CD4-positive, alpha-beta T cell treated with Interleukin-6 for 4 hours (primary cell): ENCODE data around the gene USP26.
"Not testable (repeated sequence)": the region's sequence is repeated elsewhere in the genome, so short reads cannot be mapped to it uniquely, and the experiment has no call there.

Experiments
- DNase-seq: peaks from one replicate; pipeline ENCODE4 v3.0.0-alpha.2; 2020; ENCODE audit warnings: mixed read lengths

Gene USP26, protein sequence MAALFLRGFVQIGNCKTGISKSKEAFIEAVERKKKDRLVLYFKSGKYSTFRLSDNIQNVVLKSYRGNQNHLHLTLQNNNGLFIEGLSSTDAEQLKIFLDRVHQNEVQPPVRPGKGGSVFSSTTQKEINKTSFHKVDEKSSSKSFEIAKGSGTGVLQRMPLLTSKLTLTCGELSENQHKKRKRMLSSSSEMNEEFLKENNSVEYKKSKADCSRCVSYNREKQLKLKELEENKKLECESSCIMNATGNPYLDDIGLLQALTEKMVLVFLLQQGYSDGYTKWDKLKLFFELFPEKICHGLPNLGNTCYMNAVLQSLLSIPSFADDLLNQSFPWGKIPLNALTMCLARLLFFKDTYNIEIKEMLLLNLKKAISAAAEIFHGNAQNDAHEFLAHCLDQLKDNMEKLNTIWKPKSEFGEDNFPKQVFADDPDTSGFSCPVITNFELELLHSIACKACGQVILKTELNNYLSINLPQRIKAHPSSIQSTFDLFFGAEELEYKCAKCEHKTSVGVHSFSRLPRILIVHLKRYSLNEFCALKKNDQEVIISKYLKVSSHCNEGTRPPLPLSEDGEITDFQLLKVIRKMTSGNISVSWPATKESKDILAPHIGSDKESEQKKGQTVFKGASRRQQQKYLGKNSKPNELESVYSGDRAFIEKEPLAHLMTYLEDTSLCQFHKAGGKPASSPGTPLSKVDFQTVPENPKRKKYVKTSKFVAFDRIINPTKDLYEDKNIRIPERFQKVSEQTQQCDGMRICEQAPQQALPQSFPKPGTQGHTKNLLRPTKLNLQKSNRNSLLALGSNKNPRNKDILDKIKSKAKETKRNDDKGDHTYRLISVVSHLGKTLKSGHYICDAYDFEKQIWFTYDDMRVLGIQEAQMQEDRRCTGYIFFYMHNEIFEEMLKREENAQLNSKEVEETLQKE

GRCh38 chrX:133097031-133097430 is at the start of gene USP26:
TSS of gene USP26 (minus strand) at chrX:133097109. CDS start at chrX:133028220, 68,889 bp downstream.
- DNase-seq: no peak

DNA sequence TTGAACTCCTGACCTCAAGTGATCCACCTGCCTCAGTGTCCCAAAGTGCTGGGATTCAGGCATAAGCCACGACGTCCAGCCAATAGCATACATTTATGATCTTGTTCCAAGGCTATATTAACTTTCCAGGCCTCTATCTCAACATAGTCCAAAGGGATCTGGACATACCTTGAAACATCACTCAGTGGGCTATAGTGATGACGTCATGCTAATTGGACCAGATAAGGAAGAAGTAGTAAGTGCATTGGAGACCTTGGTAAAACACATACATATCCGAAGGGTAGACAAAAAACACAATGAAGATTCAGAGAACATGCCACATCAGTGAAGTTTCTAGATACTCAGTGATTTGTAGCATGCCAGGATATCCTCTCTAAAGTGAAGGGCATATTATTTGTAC is 37.4 kb upstream of the USP26 start:
- DNase-seq: no peak

- DNase-seq: no peak
These were observed 23.5 kb upstream of the USP26 start for GRCh38 chrX:133120406-133120805.

GRCh38 chrX:133094098-133094731 is 2.7 kb downstream of the USP26 start:
- DNase-seq: no peak

- DNase-seq: no peak
These were observed 6.6 kb downstream of the USP26 start for GRCh38 chrX:133090236-133090809.

GRCh38 chrX:133089411-133089810 is 7.5 kb downstream of the USP26 start:
- no peak for DNase-seq

DNA sequence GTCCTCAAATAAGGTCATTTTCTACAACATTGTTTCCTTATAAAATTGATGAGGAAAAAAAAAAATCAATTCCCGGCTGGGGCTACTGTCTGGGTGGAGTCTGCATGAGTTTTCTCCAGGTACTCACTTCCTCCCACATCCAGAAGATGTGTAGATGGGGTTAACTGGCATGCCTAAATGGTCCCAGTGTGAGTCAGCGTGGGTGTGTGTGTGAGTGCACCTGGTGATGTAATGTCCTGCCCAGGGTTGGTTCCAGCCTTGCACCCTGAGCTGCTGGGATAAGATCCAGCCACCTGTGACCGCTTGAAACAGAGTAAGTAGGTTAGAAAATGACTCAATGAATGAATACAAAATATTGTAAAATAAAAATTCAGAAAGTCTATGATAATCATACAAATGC is 11.1 kb downstream of the USP26 start:
- DNase-seq: no peak

DNA sequence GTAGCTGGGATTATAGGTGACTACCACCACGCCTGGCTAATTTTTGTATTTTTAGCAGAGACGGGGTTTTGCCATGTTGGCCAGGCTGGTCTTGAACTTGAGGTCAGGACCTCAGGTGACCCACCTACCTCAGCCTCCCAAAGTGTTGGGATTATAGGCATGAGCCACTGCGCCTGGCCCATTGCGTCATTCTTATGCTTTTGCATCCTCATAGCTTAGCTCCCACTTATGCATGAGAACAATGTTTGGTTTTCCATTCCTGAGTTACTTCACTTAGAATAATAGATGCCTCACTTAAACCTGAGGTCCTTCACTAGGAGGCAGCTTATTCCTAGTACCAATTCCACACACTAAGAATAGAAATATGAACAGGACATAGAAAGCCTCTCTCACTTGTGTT is 11.9 kb downstream of the USP26 start:
- DNase-seq: not testable (repeated sequence)

DNA sequence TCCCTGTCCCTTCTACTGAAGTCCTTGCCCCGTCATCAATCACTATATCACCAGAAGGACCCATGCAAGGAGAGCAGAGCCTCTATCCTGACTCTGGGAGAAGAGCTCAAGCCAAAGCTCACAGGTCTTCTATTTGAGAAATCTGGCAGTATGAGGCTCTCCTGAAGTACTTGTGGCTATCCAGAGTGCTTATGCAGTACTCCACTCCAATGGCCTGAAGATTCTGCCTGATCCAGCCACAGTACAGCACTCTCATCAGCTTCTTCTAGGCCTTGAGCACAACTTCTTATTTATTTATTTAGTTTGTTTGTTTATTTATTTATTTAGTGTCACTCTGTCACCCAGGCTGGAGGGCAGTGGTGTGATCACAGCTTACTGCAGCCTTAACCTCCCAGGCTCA is 13.0 kb downstream of the USP26 start:
- no peak for DNase-seq

DNA sequence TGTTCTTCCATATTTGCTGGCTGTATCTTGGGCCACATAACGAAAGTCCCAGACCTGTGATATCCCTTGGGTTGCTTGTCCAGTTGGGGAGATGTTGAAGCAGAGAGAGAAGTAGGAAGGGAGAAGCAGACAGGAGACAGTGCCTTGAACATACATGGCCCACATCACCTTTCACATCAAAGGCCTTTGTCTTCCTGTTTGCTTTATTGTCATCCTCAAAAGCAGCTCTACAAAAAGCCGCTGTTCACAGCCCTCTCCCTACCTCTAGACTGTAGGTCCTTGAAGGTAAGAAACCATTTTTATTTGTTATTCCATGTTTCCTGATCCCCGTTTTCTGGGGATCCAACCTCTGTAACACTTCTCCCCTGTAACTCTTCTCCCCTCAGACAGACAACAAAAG is 14.9 kb downstream of the USP26 start:
- DNase-seq: no peak

DNA sequence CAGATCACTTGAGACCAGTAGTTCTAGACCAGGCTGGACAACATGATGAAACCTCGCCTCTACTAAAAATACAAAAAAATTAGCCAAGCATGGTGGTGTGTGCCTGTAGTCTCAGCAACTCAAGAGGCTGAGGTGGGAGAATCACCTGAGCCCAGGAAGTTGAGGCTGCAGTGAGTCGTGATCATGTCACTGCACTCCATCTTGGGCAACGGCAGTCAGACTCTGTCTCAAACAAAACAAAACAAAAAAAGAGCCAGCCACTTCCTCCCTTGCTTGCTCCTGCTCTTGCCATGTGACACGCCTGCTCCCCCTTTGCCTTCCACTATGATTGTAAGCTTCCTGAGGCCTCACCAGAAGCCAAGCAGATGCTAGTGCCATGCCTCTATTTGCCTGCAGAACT is 19.1 kb downstream of the USP26 start:
- DNase-seq: not testable (repeated sequence)

- no peak for DNase-seq
These were observed 24.3 kb downstream of the USP26 start for GRCh38 chrX:133072566-133072965.

DNA sequence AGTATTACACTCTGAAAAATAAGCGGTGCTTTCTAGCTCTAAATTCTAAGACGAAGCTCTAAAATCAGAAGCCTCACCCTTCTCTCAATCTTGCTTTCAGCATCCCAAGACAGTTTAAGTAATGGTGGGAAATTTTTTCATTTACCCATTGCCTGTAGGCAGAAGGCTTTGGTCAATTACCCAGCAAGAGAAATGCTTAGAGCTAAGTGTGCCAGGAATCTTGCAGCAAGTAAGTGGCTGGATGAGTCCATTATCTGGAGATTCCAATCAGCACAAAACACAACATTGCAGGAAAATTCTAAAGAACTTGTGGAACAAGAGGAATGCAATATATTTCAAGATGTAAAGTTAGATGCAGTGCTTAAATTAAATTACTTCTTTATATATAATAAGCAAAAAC is 28.4 kb downstream of the USP26 start:
- no peak for DNase-seq

DNA sequence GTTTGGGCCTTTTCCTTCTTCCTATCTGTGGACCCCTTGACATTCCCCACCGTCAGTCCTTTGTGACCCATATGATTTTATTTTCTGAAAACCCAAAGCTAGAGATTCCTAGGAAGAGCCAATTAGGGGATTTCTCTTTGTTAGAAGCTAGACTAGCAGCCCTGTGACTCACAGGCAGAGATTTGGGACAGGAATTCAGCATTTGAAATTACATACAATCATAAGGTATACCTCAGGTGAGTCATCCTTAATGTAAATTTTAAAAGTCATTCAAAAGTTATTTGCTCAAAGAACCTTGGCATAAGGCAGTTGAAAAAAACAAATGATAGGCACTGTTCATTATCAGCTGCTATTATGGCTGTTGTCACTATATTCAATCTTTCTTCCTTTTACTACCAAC is 40.6 kb downstream of the USP26 start:
- no peak for DNase-seq

GRCh38 chrX:133054761-133055405 is 42.0 kb downstream of the USP26 start:
- no peak for DNase-seq

- DNase-seq: no peak
These were observed 42.9 kb downstream of the USP26 start for GRCh38 chrX:133053861-133054598.

- no peak for DNase-seq
These were observed 48.2 kb downstream of the USP26 start for GRCh38 chrX:133048751-133049150.

- DNase-seq: no peak
These were observed 50.3 kb downstream of the USP26 start for GRCh38 chrX:133046601-133047000.

- no peak for DNase-seq
These were observed 50.9 kb downstream of the USP26 start for GRCh38 chrX:133045986-133046385.

DNA sequence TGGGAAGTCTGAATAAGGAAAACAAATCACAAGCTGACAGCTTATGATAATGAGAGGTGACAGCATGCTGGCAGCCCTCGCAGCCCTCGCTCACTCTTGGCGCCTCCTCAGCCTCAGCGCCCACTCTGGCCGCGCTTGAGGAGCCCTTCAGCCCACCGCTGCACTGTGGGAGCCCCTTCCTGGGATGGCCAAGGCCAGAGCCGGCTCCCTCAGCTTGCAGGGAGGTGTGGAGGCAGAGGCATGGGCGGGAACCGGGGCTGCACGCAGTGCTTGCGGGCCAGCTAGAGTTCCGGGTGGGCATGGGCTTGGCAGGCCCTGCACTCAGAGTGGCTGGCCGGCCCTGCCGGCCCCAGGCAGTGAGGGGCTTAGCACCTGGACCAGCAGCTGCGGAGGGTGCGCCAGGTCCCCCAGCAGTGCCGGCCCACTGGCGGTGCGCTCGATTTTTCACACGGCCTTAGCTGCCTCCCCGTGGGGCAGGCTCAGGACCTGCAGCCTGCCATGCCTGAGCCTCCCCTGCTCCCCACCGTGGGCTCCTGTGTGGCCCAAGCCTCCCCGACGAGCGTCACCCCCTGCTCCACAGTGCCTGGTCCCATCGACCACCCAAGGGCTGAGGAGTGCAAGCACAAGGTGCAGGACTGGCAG is 52.6 kb downstream of the USP26 start:
- not testable (repeated sequence) for DNase-seq

DNA sequence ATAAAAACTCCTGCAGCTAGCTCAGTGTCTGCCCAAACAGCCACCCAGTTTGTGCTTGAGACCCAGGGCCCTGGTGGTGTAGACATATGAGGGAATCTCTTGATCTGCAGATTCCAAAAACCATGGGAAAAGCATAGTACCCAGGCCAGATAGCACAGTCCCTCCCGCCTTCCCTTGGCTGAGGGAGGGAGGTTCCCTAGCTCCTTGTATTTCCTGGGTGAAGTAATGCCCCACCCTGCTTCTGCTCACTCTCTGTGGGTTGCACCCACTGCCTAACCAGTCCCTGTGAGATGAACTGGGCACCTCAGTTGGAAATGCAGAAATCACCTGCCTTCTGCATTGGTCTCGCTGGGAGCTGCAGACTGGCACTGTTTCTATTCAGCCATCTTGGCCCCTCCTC is 54.6 kb downstream of the USP26 start:
- DNase-seq: no peak
